Measurements from ENCODE around the gene SLC6A15.

Gene SLC6A15

DNA sequence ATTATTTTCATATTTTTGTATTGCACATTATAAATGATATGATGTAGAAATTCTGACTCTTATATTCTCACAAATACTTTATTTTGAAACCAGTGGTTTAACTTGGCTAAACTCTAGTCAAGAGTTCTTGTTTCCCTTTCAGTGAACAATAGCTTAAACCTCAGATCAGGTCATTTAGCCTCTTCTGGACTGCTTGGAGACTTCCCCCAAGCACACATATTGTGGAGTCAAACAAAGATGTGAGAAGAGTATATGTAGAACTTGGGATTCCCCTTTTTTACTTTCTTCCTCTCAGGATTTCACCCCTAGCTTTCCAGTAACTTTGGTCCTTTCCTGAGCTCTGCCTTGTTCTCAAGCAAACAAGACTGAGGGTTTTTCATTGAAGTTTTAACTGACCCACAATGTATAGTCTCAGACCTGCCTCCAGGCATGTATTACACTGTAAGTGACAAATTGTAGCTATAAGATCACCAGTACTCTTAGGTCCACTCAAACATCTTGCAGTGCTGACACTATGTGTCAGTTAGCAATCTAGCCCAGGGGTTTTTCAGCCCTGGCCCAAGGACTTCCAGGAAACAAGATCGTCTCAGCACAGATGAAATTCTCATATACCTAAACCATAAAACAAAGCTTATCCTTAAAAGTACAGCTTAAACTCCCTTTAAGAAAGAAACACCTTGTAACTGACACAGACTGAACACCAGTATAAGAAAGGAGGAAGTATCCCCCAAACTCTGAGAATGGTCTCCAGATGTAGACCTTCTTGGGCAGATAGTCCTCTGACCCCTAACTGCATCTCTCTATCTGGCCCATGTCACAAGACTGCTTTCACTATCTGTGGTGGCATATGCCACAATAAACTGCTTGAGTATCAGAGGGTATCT is 98.6 kb downstream of the SLC6A15 start:
- Histone ChIP-seq H3K4me2 (ENCODE audit: low read depth, low read length, poor library complexity, severe bottlenecking) (no peak overlapping the region), H3K9me2 (replicated peaks; ENCODE audit: low read depth, low read length) (no peaks in the 10 kb centered on the region), H3K9ac (ENCODE audit: low read depth, low read length, poor library complexity, severe bottlenecking) (no peak overlapping the region), H2AFZ (ENCODE audit: low read length) (no peak overlapping the region), H3F3A (ENCODE audit: low read depth) (no peaks in the 10 kb centered on the region), H4K20me1 (ENCODE audit: insufficient read depth, low read length, poor library complexity, severe bottlenecking) (no peaks in the 10 kb centered on the region), H3K4me3 (ENCODE audit: low read length, poor library complexity, severe bottlenecking) (no peak overlapping the region), H3K79me2 (ENCODE audit: insufficient read depth, low read length) (no peaks in the 10 kb centered on the region), H3K36me3 (ENCODE audit: insufficient read depth, low read length) (no peaks in the 10 kb centered on the region), H3K9me3 (ENCODE audit: insufficient read depth, low read depth, low read length) (no peaks in the 10 kb centered on the region), H3K4me1 (ENCODE audit: insufficient read depth, low read length, poor library complexity, severe bottlenecking) (no peaks in the 10 kb centered on the region), H3K27me3 (ENCODE audit: insufficient read depth, low read length, poor library complexity, severe bottlenecking) (no peaks in the 10 kb centered on the region)
- TF ChIP-seq, protein P1, sequence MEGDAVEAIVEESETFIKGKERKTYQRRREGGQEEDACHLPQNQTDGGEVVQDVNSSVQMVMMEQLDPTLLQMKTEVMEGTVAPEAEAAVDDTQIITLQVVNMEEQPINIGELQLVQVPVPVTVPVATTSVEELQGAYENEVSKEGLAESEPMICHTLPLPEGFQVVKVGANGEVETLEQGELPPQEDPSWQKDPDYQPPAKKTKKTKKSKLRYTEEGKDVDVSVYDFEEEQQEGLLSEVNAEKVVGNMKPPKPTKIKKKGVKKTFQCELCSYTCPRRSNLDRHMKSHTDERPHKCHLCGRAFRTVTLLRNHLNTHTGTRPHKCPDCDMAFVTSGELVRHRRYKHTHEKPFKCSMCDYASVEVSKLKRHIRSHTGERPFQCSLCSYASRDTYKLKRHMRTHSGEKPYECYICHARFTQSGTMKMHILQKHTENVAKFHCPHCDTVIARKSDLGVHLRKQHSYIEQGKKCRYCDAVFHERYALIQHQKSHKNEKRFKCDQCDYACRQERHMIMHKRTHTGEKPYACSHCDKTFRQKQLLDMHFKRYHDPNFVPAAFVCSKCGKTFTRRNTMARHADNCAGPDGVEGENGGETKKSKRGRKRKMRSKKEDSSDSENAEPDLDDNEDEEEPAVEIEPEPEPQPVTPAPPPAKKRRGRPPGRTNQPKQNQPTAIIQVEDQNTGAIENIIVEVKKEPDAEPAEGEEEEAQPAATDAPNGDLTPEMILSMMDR (conservative IDR thresholded peaks at IDR 0.05; ENCODE audit: low read length), result no peak
- no peak for TF ChIP-seq EZH2phosphoT487 (IDR thresholded peaks at IDR 0.05; ENCODE audit: borderline replicate concordance)

DNA sequence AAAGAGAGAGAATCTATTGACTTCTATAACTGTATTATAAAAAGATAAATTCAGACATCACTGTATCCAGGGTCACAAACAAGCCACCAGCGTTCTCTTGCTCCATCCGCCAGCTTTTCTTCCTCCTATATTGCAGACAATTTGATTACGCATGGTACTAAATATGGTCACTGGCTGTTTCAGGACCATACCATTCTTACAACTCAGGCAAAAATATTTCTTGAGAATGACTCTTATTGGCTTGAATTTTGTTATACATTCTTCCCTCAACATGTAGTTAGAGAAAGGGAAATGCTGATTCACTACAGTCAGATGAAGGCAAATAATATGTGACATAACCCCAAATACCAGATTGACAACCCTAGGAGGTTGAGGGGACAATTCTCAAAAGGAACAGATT is 101.3 kb downstream of the SLC6A15 start:
- Histone ChIP-seq H3F3A (ENCODE audit: low read depth) (no peaks in the 10 kb centered on the region), H3K4me2 (ENCODE audit: low read depth, low read length, poor library complexity, severe bottlenecking) (no peak overlapping the region), H3K36me3 (ENCODE audit: insufficient read depth, low read length) (no peaks in the 10 kb centered on the region), H3K79me2 (ENCODE audit: insufficient read depth, low read length) (no peaks in the 10 kb centered on the region), H3K9ac (ENCODE audit: low read depth, low read length, poor library complexity, severe bottlenecking) (no peak overlapping the region), H3K9me2 (replicated peaks; ENCODE audit: low read depth, low read length) (no peaks in the 10 kb centered on the region), H3K9me3 (ENCODE audit: insufficient read depth, low read depth, low read length) (no peaks in the 10 kb centered on the region), H4K20me1 (ENCODE audit: insufficient read depth, low read length, poor library complexity, severe bottlenecking) (no peaks in the 10 kb centered on the region), H2AFZ (ENCODE audit: low read length) (no peak overlapping the region), H3K4me3 (ENCODE audit: low read length, poor library complexity, severe bottlenecking) (no peak overlapping the region), H3K4me1 (ENCODE audit: insufficient read depth, low read length, poor library complexity, severe bottlenecking) (no peaks in the 10 kb centered on the region), H3K27me3 (ENCODE audit: insufficient read depth, low read length, poor library complexity, severe bottlenecking) (no peaks in the 10 kb centered on the region)
- TF ChIP-seq EZH2phosphoT487 (IDR thresholded peaks at IDR 0.05; ENCODE audit: borderline replicate concordance), result no peak
- TF ChIP-seq, protein P1 (conservative IDR thresholded peaks at IDR 0.05; ENCODE audit: low read length), result no peak

DNA sequence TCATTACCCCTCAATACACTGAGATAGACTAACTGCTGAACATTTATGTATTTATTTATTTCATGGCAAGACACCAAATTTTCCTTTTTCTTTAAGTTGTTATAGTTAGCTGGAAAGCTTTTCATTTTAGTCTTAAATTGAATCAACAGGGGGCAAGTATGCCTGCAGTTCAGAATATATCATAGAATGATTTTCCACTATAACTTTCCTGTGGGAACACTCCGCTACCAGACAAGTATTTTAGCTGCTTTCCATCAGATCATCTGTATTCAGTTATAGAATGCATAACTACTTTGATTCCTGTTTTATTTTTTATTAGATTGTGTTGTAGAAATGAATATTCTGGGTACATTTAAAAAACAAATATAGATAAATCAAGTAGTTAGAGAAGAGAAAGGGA is 102.0 kb downstream of the SLC6A15 start:
- no peaks in the 10 kb centered on the region for H4K20me1 ChIP-seq (ENCODE audit: insufficient read depth, low read length, poor library complexity, severe bottlenecking)
- no peaks in the 10 kb centered on the region for H3K36me3 ChIP-seq (ENCODE audit: insufficient read depth, low read length)
- H3K4me3 ChIP-seq (ENCODE audit: low read length, poor library complexity, severe bottlenecking), result no peak overlapping the region
- H3K4me2 ChIP-seq (ENCODE audit: low read depth, low read length, poor library complexity, severe bottlenecking), result no peak overlapping the region
- H3K9me2 ChIP-seq (replicated peaks; ENCODE audit: low read depth, low read length), result no peaks in the 10 kb centered on the region
- no peaks in the 10 kb centered on the region for H3K4me1 ChIP-seq (ENCODE audit: insufficient read depth, low read length, poor library complexity, severe bottlenecking)
- no peaks in the 10 kb centered on the region for H3K9me3 ChIP-seq (ENCODE audit: insufficient read depth, low read depth, low read length)
- no peak overlapping the region for H2AFZ ChIP-seq (ENCODE audit: low read length)
- H3K27me3 ChIP-seq (ENCODE audit: insufficient read depth, low read length, poor library complexity, severe bottlenecking), result no peaks in the 10 kb centered on the region
- H3K79me2 ChIP-seq (ENCODE audit: insufficient read depth, low read length), result no peaks in the 10 kb centered on the region
- H3K9ac ChIP-seq (ENCODE audit: low read depth, low read length, poor library complexity, severe bottlenecking), result no peak overlapping the region
- TF ChIP-seq, protein P1 (conservative IDR thresholded peaks at IDR 0.05; ENCODE audit: low read length), result no peak
- no peak for TF ChIP-seq EZH2phosphoT487 (IDR thresholded peaks at IDR 0.05; ENCODE audit: borderline replicate concordance)
- no peaks in the 10 kb centered on the region for H3F3A ChIP-seq (ENCODE audit: low read depth)

Data from Loucy (cell line).